Measurements from ENCODE around the gene MTRF1. TPM values are rescaled to one million over a fixed set of nuclear protein-coding genes. Genes with fewer than 3 reads are reported as not detected.

MTRF1 gene
- total RNA-seq, 1 experiment from 2014 or later = 15.8 TPM

- no peaks in the 10 kb centered on the region for H3K36me3 Mint-ChIP-seq (ENCODE audit: insufficient read depth, unreplicated experiment)
- DNase-seq = no peak
- TF ChIP-seq CTCF (IDR thresholded peaks at IDR 0.05; ENCODE audit: unreplicated experiment) = no peak
- intact Hi-C loops (cut with micrococcal nuclease; ENCODE audit: unreplicated experiment) = no loop called here
- no peak overlapping the region for H3K27ac Mint-ChIP-seq (ENCODE audit: unreplicated experiment)
- no peak overlapping the region for H3K4me3 Mint-ChIP-seq (ENCODE audit: low read depth, unreplicated experiment)
- no peaks in the 10 kb centered on the region for H3K27me3 Mint-ChIP-seq (ENCODE audit: unreplicated experiment)
- BruUV-seq (replicated peaks) = no TSS peak
- CTCF ChIA-PET = no interaction called here
- no peaks in the 10 kb centered on the region for H3K9me3 Mint-ChIP-seq (ENCODE audit: low read depth, unreplicated experiment)
- H3K4me1 Mint-ChIP-seq (ENCODE audit: low read depth, unreplicated experiment) = no peaks in the 10 kb centered on the region
These were observed 31.5 kb upstream of the MTRF1 start for GRCh38 chr13:41294914-41295313.

GRCh38 chr13:41293272-41293671, 29.9 kb upstream of the MTRF1 start:
- no TSS peak for BruUV-seq (replicated peaks)
- CTCF ChIA-PET = no interaction called here
- H3K4me1 Mint-ChIP-seq (ENCODE audit: low read depth, unreplicated experiment) = no peaks in the 10 kb centered on the region
- no peaks in the 10 kb centered on the region for H3K36me3 Mint-ChIP-seq (ENCODE audit: insufficient read depth, unreplicated experiment)
- H3K9me3 Mint-ChIP-seq (ENCODE audit: low read depth, unreplicated experiment) = no peaks in the 10 kb centered on the region
- H3K27ac Mint-ChIP-seq (ENCODE audit: unreplicated experiment) = no peak overlapping the region
- no peak overlapping the region for H3K4me3 Mint-ChIP-seq (ENCODE audit: low read depth, unreplicated experiment)
- no peak for DNase-seq
- TF ChIP-seq CTCF (IDR thresholded peaks at IDR 0.05; ENCODE audit: unreplicated experiment) = no peak
- intact Hi-C loops (cut with micrococcal nuclease; ENCODE audit: unreplicated experiment) = no loop called here
- H3K27me3 Mint-ChIP-seq (ENCODE audit: unreplicated experiment) = no peaks in the 10 kb centered on the region

- H3K36me3 Mint-ChIP-seq (ENCODE audit: insufficient read depth, unreplicated experiment) = no peaks in the 10 kb centered on the region
- CTCF ChIA-PET = no interaction called here
- DNase-seq = no peak
- H3K9me3 Mint-ChIP-seq (ENCODE audit: low read depth, unreplicated experiment) = no peaks in the 10 kb centered on the region
- BruUV-seq (replicated peaks) = no TSS peak
- no peak for TF ChIP-seq CTCF (IDR thresholded peaks at IDR 0.05; ENCODE audit: unreplicated experiment)
- no peak overlapping the region for H3K27ac Mint-ChIP-seq (ENCODE audit: unreplicated experiment)
- no peaks in the 10 kb centered on the region for H3K27me3 Mint-ChIP-seq (ENCODE audit: unreplicated experiment)
- no peak overlapping the region for H3K4me3 Mint-ChIP-seq (ENCODE audit: low read depth, unreplicated experiment)
- no peaks in the 10 kb centered on the region for H3K4me1 Mint-ChIP-seq (ENCODE audit: low read depth, unreplicated experiment)
- intact Hi-C loops (cut with micrococcal nuclease; ENCODE audit: unreplicated experiment) = no loop called here
These were observed 27.9 kb upstream of the MTRF1 start for GRCh38 chr13:41291246-41291645.

- Mint-ChIP-seq H3K27ac (ENCODE audit: unreplicated experiment) (no peak overlapping the region), H3K4me3 (ENCODE audit: low read depth, unreplicated experiment) (no peak overlapping the region), H3K4me1 (ENCODE audit: low read depth, unreplicated experiment) (peaks cover 11% of the 10 kb centered on the region), H3K9me3 (ENCODE audit: low read depth, unreplicated experiment) (no peaks in the 10 kb centered on the region), H3K36me3 (ENCODE audit: insufficient read depth, unreplicated experiment) (peaks cover 8% of the 10 kb centered on the region), H3K27me3 (ENCODE audit: unreplicated experiment) (no peaks in the 10 kb centered on the region)
- BruUV-seq (replicated peaks) = no TSS peak
- no peak for TF ChIP-seq CTCF (IDR thresholded peaks at IDR 0.05; ENCODE audit: unreplicated experiment)
- CTCF ChIA-PET = no interaction called here
- DNase-seq = no peak
- intact Hi-C loops (cut with micrococcal nuclease; ENCODE audit: unreplicated experiment) = no loop called here
These were observed 26.1 kb upstream of the MTRF1 start for GRCh38 chr13:41289463-41289881.

GRCh38 chr13:41286370-41286769, 23.0 kb upstream of the MTRF1 start:
- intact Hi-C loops (cut with micrococcal nuclease; ENCODE audit: unreplicated experiment) = no loop called here

More at GRCh38 chr13:41286370-41286769, 23.0 kb upstream of the MTRF1 start:
- no peaks in the 10 kb centered on the region for H3K9me3 Mint-ChIP-seq (ENCODE audit: low read depth, unreplicated experiment)
- H3K4me3 Mint-ChIP-seq (ENCODE audit: low read depth, unreplicated experiment) = no peak overlapping the region
- H3K4me1 Mint-ChIP-seq (ENCODE audit: low read depth, unreplicated experiment) = peaks cover 11% of the 10 kb centered on the region
- H3K36me3 Mint-ChIP-seq (ENCODE audit: insufficient read depth, unreplicated experiment) = peaks cover 9% of the 10 kb centered on the region
- no peaks in the 10 kb centered on the region for H3K27me3 Mint-ChIP-seq (ENCODE audit: unreplicated experiment)
- H3K27ac Mint-ChIP-seq (ENCODE audit: unreplicated experiment) = no peak overlapping the region
- no TSS peak for BruUV-seq (replicated peaks)
- CTCF ChIA-PET = no interaction called here
- DNase-seq = no peak
- no peak for TF ChIP-seq CTCF (IDR thresholded peaks at IDR 0.05; ENCODE audit: unreplicated experiment)
